ENCODE measurements around the gene EVL.

DNA sequence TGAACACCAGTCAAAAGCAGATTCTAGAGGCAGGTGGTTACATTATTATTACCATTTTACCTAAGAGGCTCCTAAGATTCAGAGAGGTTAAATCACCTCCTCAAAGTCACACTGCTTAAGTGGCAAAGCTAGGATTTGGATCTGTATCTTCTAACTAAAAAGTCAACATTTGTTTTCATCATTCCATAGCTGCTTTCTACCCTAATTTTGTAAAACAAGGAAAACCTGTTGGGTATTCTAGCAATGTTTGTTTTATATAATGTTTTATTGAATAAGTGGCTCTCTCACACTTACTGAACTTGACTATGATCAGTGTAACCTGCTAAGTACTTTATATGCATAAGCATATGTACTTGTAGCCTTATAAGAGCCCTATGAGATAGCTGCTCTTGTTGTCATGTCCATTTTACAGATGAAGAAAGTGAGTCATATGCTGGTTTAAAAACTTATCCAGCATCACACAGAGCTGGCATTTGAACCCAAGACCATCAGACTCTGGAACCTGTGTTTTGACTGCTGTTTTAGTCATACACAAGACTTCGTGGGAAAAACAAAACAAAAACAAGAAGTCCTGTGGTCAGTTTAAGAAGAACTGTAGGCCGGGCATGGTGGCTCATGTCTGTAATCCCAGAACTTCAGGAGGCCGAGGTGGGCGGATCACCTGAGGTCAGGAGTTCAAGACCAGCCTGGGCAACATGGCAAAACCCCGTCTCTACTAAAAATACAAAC lies 31.7 kb upstream of the EVL start:
- TF ChIP-seq, protein P1, sequence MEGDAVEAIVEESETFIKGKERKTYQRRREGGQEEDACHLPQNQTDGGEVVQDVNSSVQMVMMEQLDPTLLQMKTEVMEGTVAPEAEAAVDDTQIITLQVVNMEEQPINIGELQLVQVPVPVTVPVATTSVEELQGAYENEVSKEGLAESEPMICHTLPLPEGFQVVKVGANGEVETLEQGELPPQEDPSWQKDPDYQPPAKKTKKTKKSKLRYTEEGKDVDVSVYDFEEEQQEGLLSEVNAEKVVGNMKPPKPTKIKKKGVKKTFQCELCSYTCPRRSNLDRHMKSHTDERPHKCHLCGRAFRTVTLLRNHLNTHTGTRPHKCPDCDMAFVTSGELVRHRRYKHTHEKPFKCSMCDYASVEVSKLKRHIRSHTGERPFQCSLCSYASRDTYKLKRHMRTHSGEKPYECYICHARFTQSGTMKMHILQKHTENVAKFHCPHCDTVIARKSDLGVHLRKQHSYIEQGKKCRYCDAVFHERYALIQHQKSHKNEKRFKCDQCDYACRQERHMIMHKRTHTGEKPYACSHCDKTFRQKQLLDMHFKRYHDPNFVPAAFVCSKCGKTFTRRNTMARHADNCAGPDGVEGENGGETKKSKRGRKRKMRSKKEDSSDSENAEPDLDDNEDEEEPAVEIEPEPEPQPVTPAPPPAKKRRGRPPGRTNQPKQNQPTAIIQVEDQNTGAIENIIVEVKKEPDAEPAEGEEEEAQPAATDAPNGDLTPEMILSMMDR (conservative IDR thresholded peaks at IDR 0.05) = no peak
- TF ChIP-seq ZFX (IDR thresholded peaks at IDR 0.05) = no peak

Measured in C4-2B (cell line).